T-helper 22 cell (primary cell): Measurements from ENCODE around the gene HNRNPU.

ENCODE experiments used
- DNase-seq: peaks from one replicate; pipeline ENCODE4 v3.0.0-alpha.2; 2020; ENCODE audit warnings: low read depth

The HNRNPU gene

DNA sequence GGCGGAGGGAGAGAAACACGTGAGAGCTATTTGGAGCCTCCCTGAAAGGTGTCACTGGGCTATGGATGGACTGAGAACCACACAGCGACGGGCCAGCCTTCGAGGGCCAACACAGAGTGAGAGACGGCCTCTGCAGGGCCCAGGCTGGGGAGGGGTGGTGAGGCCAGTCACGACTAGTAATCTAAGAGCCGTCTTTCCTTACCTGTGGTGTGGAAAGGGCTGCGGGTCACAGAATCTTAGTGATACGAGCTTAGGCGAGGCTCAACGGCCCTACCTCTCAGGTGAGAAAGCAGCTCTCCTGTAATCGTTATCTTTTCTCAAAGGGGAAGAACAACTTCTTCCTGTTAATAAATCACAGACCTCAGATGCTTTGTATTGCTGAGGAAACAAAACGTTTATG, 62.3 kb downstream of the HNRNPU start:
- no peak for DNase-seq

DNA sequence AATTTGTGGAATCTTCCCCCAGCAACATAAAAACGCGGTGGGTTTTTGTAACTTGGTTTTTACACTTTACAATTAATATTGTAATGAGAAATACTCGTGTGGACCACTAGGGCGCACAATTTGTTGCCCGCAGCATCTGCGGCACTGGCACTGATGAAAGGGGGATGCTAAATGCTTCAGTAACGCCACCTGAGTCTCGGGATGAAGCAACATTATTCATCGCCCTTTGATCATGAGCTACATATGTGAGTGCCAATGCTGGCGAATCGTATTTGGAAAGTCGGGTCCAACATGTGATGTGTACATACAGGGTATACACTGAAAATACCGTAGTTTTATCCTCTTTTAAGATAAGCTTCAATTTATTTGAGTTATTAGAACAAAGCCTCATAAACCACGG, 63.1 kb downstream of the HNRNPU start:
- DNase-seq, result peak; percentile 9

DNA sequence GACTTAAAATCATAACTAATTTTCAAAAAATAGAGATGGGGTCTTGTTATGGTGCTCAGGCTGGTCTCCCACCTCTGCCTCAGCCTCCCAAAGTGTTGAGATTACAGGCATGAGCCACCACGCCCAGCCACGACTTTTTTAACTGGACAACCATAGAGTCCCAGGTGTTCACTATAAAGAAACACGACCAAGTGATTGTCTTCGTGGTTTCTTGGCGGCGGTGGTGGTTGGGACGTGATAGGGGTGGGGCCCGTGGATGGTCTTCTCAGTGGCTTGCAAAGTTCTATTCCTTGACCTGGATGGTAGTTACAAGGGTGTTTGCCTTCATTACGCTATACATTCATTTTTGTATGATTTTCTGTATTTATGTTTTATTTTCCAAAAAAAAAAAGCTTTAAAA, 63.5 kb downstream of the HNRNPU start:
- no peak for DNase-seq
